Hepatocyte (in vitro differentiated cells): ENCODE measurements around the gene VAC14.

Experiments
- EZH2 ChIP-seq: fragments of 200-600 bp; sonication (generic); IDR thresholded peaks from 2 replicates; pipeline ENCODE4 v1.6.1; 2016; ENCODE audit warnings: antibody characterized with exemption, mild to moderate bottlenecking, borderline replicate concordance
- EZH2phosphoT487 ChIP-seq: fragments of 200-600 bp; sonication (generic); IDR thresholded peaks from one replicate; pipeline ENCODE4 v1.6.1; 2018; ENCODE audit warnings: antibody characterized with exemption, mild to moderate bottlenecking, low read depth, moderate library complexity; ENCODE audit not compliant: unreplicated experiment, severe bottlenecking
- TF ChIP-seq, protein P1 (sequence below): fragments of 200-600 bp; sonication (generic); IDR thresholded peaks from 2 replicates; pipeline ENCODE4 v1.5.1; 2016; ENCODE audit warnings: antibody characterized with exemption, mild to moderate bottlenecking; ENCODE audit not compliant: poor library complexity

DNA sequence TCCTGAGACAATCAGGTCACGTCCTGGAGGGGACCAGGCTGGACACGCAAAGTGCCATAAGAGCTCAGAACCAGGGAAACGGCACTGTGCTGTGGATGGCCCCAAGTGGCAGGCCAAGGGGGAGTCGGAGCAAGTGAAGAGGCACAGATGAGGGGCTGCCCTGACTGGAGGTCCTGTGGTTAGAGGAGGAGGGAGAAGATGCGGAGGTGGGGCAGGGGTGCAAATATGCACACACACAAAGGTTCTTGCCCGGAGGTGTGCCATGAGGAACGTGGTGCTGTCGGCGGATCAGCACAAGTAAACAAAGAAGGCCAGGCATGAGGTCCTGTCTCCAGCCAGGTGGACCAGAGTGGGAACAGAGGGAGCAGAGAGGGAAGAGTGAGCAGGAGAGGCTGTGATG is 23.5 kb downstream of the VAC14 start:
- no peak for TF ChIP-seq EZH2
- TF ChIP-seq, protein P1, sequence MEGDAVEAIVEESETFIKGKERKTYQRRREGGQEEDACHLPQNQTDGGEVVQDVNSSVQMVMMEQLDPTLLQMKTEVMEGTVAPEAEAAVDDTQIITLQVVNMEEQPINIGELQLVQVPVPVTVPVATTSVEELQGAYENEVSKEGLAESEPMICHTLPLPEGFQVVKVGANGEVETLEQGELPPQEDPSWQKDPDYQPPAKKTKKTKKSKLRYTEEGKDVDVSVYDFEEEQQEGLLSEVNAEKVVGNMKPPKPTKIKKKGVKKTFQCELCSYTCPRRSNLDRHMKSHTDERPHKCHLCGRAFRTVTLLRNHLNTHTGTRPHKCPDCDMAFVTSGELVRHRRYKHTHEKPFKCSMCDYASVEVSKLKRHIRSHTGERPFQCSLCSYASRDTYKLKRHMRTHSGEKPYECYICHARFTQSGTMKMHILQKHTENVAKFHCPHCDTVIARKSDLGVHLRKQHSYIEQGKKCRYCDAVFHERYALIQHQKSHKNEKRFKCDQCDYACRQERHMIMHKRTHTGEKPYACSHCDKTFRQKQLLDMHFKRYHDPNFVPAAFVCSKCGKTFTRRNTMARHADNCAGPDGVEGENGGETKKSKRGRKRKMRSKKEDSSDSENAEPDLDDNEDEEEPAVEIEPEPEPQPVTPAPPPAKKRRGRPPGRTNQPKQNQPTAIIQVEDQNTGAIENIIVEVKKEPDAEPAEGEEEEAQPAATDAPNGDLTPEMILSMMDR, result no peak
- no peak for TF ChIP-seq EZH2phosphoT487
